Head of caudate nucleus (tissue), 42 donors: ENCODE data around the gene RACK1.

ENCODE experiments used
- DNase-seq, 42 donors: peaks; one replicate each; pipeline versions ENCODE4 v3.0.0 to v3.0.0-alpha.2; 2020 to 2021; ENCODE audit warnings: mixed read lengths in 7 of 42
- intact Hi-C: fragments of 100-400 bp; cut with DNase I; formaldehyde crosslinking; loops from one replicate; pipeline ENCODE4 v1.15.0; 2022

The RACK1 gene

DNA sequence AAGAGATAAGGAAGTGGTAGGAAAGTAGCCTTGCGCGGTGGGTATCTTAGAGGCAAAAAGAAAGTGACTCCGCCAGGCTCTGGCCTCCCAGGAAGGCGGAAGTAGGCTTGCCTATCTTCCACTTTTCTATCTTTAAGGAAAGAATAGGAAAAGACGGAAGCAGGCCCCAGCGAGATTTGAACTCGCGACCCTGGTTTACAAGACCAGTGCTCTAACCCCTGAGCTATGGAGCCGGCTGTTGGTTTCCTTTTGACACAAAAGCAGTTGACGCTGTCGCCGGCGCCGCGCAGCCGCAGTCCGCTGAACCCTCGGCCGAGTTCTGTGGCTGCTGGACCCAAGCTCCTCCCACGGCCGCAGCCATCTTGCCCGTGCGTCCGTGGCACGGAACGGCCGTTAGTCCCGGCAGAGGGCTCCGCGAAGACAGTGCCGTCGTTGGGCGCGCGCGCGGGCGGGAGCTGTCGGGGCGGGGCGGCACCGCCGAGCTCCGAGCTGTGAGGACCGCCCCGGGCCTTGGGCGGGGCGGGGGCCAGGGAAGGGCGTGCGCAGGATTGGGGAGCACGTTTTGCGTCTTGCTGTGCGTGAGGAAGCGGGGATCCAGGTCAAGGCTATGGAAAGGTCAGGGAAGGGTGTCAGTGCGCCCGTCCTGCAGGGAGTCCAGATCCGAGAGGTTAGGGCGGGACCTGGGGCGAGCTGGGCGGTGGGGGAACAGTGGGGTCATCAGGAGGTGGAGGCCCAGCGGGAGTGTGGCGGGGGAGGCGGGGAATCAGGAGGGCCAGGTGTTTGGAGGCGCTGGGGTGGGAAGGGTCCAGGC lies 52.0 kb downstream of the RACK1 start:
- peak; percentile 86 to 97 (median 94) for DNase-seq
- intact Hi-C loops, result loop anchor here (1.0 to 2.0 kb wide), 2 partner anchors 15 to 31 kb away; no protein-coding TSS in a partner anchor

DNA sequence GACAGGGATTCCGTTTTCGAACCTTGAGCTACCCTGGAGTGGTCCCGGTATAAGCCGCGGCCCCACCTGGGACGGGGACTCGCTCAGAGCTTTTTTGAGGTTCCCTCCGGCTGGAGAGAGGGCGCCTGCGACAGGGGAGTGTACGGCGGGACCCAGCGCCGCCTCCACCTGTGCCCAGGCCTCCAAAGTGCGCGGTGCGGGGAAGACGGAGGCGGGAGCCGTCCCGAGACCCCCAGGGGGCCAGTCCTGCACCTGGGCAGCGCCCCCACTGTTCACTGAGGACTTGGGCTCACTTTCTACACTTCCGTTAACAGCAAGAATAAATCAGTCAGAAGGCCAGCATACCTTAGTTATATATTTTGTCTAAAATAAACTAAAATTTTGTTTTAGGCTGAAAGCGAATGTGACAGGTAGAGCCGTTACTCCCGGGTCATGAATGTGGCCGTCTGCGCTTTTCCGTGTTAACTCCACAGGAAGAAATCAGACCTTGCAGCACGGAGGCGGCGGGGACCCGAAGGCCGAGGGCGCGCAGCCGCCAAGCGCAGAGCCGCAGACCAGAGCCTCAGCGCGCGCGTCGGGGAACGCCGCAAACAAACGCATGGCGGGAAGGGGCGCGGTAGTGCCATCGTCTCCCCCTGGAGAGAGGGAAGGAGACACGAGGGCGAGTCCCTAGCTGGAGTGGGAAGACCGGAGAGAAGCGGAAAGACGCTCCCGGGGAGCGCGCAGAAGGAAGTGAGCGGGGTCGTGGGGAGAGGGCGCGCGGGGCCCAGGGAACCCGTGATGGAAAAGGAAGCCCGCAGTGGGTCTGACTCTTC lies 52.8 kb downstream of the RACK1 start:
- intact Hi-C loops, result loop anchor here (1.0 to 2.0 kb wide), 2 partner anchors 16 to 31 kb away; no protein-coding TSS in a partner anchor
- peak in 28 of 42 donors; percentile 30 to 76 (median 57) for DNase-seq

DNA sequence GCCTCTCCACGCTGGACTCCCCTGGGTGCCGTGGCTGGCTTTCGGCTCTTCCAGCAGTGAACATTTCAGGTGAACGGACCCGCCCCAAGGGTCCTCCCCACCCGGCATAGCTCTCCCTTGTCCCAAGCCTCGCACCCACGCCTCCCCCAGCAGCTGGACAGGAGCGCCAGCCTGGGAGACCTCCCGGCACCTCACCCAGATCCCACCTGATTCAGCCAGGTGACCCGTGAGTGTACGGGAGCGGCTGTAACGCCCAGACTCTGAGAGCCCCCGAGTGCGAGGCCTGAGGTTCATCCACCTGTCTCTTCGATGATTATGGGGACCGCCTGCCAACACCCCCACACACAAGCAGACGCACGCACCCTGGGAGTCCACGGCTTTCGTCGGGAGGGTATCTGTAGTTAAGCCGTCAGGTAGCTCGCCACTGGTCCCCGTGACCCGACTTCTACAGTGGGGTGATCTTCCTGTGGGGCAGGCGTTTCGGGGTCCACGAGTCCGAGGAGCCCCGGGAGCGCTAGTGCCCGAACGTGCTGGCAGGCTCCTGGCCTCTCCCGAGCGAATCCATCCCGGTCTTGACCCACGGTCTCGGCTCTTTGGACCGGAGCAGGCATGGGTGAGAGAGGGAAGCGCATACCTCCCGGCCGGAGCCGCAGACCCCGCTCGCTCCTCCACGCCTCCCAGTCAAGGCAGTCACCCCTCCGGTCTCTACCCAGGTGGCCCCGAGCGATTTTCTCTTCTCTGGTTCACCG lies 53.6 kb downstream of the RACK1 start:
- DNase-seq, result peak in 17 of 42 donors; percentile 19 to 73 (median 40)
- intact Hi-C loops, result loop anchor here (2.0 kb wide), 1 partner anchor 17 kb away; no protein-coding TSS in a partner anchor

DNA sequence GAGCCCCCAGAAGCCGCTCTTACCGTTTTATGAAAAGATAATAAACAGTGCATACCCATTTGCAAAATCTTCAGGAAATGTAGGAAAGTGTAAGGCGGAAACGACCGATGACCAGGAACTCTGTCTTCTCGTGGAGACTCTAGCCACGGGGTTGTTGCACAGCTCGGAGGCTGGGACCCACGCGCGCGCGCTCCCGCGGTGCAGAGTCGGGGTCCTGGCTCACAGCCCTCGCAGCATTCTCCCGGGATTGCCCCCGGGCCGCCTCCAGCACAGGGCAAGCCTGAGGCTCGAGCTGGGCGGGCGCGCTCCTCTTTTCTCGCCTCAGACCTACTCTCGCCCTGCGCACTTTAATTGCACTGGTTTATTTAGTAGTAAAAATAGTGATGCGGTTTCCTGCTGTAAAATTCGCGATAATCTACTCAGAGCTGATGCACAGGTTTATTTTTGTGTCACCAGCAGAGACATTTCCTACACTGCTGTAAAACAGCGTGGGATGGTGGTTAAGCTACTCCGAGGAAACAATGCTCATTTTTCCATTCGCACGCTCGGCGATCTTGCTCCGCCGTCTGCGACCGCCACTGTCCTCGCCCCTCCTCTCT lies 54.2 kb downstream of the RACK1 start:
- intact Hi-C loops, result no loop called here
- peak in 37 of 42 donors; percentile 51 to 84 (median 65) for DNase-seq

DNA sequence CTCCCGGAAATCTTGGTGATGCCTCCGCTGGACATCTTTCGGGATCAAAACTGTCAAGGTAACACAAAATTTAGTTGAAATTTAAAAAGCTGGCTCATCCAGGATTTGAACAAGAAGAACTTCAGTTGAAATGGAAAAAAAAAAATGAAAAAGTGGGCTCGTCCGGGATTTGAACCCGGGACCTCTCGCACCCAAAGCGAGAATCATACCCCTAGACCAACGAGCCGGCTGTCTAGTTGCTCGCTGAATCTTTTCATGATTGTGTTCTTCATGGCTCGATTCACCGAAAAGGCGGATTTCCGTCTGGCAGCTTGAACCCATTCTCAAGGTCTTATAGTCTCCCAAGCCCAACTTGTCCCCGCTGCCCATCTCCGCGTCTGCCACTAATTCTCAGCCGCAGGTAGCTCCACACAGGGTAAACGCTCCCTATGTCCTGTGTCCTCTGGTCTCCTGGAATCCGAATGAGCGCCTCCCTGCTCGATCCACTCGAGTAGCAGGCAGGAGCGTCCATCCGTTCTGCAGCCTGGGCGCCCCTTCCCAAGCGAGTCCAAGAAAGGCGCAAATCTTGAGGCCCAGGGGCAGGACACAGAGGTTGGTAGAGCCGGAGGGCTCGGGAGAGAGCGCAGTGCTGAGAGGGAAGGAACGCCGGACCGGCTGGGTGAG lies 54.9 kb downstream of the RACK1 start:
- intact Hi-C loops, result no loop called here
- DNase-seq, result peak; percentile 48 to 94 (median 80)

DNA sequence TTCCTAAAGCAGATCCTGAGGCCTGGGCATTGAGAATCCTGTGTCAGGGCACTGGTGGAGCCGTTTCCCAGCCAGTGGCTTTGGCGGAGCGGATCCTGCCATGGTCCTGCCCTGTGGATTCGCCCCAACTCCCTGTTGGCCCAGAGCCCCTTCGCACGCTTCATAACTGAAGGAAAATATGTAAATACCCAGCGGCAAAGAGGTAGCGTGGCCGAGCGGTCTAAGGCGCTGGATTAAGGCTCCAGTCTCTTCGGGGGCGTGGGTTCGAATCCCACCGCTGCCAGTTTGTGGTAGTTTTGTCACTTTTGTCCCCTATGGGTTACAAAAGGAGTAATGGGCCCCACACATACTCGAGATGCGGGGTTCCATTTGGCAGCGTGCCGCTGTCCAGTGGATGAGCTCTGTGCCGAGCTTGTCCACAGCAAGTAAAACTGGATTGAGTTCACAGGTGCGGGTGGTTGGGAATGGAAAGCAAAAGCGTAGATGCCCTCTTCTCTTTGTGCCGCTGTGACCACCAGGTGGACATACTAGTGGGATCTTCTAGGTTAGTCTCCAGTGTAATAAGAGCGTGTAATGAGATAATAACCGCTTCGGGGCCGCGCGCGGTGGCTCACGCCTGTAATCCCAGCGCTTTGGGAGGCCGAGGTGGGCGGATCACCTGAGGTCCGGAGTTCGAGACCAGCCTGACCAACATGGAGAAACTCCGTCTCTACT lies 56.0 kb downstream of the RACK1 start:
- peak in 41 of 42 donors; percentile 42 to 88 (median 70) for DNase-seq
- intact Hi-C loops, result no loop called here

DNA sequence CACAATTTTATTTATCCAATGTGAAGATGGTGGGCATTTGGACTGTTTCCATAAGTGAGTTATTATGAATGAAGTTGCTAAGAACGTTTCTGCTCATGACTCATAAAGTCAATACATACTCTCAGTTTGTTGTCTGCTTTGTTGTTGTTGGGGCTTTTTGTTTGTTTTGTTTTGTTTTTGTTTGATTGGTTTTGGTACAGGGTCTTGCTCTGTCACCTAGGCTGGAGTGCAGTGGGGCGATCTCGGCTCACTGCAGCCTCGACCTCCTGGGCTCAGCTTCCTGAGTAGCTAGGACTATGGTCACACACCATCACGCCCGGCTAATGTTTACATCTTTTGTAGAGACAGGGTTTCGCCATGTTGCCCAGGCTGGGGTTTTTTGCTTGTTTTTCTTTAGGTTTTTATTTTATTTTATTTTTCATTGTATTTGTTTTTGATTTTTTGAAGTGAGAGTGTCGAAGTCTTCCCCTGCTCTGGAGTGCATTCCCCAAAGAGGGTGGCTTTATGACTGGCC lies 56.7 kb downstream of the RACK1 start:
- no peak for DNase-seq
- intact Hi-C loops, result no loop called here
